Urinary bladder (tissue), 4 donors: ENCODE measurements around the gene MTUS2. TPM values are rescaled to one million over a fixed set of nuclear protein-coding genes. Genes with fewer than 3 reads are reported as not detected.
A peak's percentile ranks its signal among the peaks of the same experiment; 100 is the strongest.

Source experiments
- DNase-seq: peaks from one replicate; pipeline ENCODE4 v3.0.0-alpha.2; 2015; ENCODE audit errors: extremely low spot score
- H3K27ac ChIP-seq: one replicate; pipeline ENCODE4 v1.5.1; 2013; ENCODE audit warnings: low read depth, mild to moderate bottlenecking, moderate library complexity
- H3K36me3 ChIP-seq: one replicate; pipeline ENCODE4 v1.6.1; 2013; ENCODE audit warnings: mild to moderate bottlenecking, moderate library complexity; ENCODE audit not compliant: insufficient read depth
- H3K4me1 ChIP-seq: one replicate; pipeline ENCODE4 v1.6.1; 2013; ENCODE audit warnings: mild to moderate bottlenecking, moderate library complexity; ENCODE audit not compliant: insufficient read depth
- H3K4me3 ChIP-seq: one replicate; pipeline ENCODE4 v1.5.1; 2013; ENCODE audit warnings: low read depth, low read length
- WGBS: extraction: QIAGEN DNeasy Blood & Tissue Kit; methylation state at CpG from one replicate; pipeline ENCODE4 v1.1.7; 2013; 5-methylcytosine and 5-hydroxymethylcytosine counted together
- polyA plus RNA-seq: library from polyadenylated mRNA; stranded (reverse); fragments of 200-250 nt; gene quantifications from one replicate; pipeline ENCODE4 v1.2.3, GENCODE V29; 2013
- total RNA-seq: library from RNA; depleted of rRNA; stranded (reverse); fragments of >200 nt; gene quantifications from one replicate; pipeline ENCODE4 v1.2.3, GENCODE V29; 2014
- donor health status: healthy with polysubstance abuse.
- donor health status: healthy.

The MTUS2 gene
- total and polyA plus RNA-seq, 2 donors: 0.25 to 1.4 TPM

GRCh38 chr13:29411481-29411880 is 591.3 kb downstream of the MTUS2 start:
- no peak overlapping the region for H3K27ac ChIP-seq
- WGBS: 62% methylated on average over 2 of the region's 2 CpGs

DNA sequence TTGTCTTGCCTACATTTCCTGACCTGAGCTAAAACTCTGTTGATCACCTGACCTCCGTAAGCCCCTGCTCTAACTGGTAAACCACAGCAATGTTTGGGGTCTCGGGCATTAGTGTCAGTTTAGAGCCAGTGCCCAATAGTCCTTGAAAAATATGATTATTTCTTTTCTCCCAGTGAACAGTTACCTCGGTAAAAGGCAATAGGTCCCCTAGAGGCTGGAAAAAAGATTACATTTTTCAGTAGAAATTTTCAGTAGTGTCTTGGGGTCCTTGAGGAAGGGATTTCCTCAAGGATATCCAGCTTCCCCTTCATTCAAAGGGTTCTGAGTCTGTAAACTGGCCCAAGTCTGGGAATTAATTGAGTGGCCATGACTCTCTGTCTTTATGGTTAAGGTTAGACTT is 597.9 kb downstream of the MTUS2 start:
- WGBS: 71% methylated on average over 3 of the region's 3 CpGs
- no peaks in the 10 kb centered on the region for H3K36me3 ChIP-seq
- no peak for DNase-seq
- H3K4me3 ChIP-seq: no peak overlapping the region
- no peaks in the 10 kb centered on the region for H3K4me1 ChIP-seq
- no peak overlapping the region for H3K27ac ChIP-seq

More at GRCh38 chr13:29411481-29411880, 591.3 kb downstream of the MTUS2 start:
- no peak for DNase-seq
- Histone ChIP-seq H3K4me3 (no peak overlapping the region), H3K36me3 (no peaks in the 10 kb centered on the region), H3K4me1 (no peaks in the 10 kb centered on the region)

- Histone ChIP-seq H3K36me3 (no peaks in the 10 kb centered on the region), H3K4me3 (no peak overlapping the region), H3K27ac (no peak overlapping the region), H3K4me1 (no peaks in the 10 kb centered on the region)
- no peak for DNase-seq
- WGBS: 61% methylated on average over 3 of the region's 3 CpGs
Measured at GRCh38 chr13:29421118-29421517, 601.0 kb downstream of the MTUS2 start.

- WGBS: 73% methylated on average over 5 of the region's 5 CpGs
- Histone ChIP-seq H3K27ac (no peak overlapping the region), H3K4me3 (no peak overlapping the region), H3K36me3 (no peaks in the 10 kb centered on the region), H3K4me1 (no peaks in the 10 kb centered on the region)
- DNase-seq: no peak
Measured at GRCh38 chr13:29422015-29422414, 601.9 kb downstream of the MTUS2 start.

DNA sequence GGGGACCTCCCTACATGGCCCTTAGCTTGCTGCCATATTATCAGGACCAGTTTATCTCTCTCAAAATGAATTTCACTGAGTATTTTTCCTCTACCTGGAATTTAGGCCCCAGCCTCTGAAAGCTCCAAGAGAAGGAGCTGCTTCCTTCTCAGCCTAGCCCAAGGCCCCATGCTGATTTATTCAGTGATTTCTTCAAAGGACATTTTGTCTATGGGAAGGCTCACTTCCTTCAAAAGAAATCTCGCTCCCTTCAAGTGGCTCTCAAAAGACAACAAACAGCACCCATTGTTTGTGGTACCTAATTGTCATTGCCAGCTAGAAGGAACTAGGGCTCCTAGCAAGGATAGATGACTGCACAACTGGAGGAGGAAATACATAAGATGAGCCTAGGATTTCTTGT is 602.9 kb downstream of the MTUS2 start:
- Histone ChIP-seq H3K27ac (no peak overlapping the region), H3K36me3 (no peaks in the 10 kb centered on the region), H3K4me1 (no peaks in the 10 kb centered on the region), H3K4me3 (no peak overlapping the region)
- no peak for DNase-seq
- 91% methylated on average over 1 of the region's 1 CpG for WGBS

DNA sequence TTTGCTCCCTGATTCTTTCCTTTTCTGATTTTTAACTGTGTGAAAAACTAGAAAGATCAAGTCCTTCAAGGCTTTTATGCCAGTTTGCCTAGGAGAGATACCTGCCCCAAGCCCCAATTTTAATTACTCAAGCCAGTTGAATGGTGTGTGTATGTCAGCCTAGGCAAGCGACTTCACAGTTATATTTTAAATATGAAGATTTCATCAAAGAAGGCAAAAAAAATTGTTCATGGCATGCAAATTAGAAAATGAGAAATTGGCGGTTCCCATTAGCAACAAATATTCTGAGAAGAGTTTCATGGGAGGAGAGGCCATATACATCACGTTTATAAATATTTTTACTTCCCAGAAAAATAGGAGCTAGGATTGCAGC is 607.8 kb downstream of the MTUS2 start:
- peak overlapping the region; percentile 2 for H3K4me3 ChIP-seq
- no peaks in the 10 kb centered on the region for H3K4me1 ChIP-seq
- H3K27ac ChIP-seq: no peak overlapping the region
- H3K36me3 ChIP-seq: no peaks in the 10 kb centered on the region
- 16% methylated on average over 3 of the region's 3 CpGs for WGBS
- no peak for DNase-seq

- Histone ChIP-seq H3K4me3 (peak overlapping the region; percentile 2), H3K27ac (no peak overlapping the region), H3K36me3 (no peaks in the 10 kb centered on the region), H3K4me1 (no peaks in the 10 kb centered on the region)
- no peak for DNase-seq
- WGBS: 2% methylated on average over 34 of the region's 34 CpGs
Measured at GRCh38 chr13:29428310-29429181, 608.4 kb downstream of the MTUS2 start.

- no peaks in the 10 kb centered on the region for H3K4me1 ChIP-seq
- no peaks in the 10 kb centered on the region for H3K36me3 ChIP-seq
- no peak overlapping the region for H3K4me3 ChIP-seq
- no peak overlapping the region for H3K27ac ChIP-seq
- WGBS: 78% methylated on average over 2 of the region's 2 CpGs
- DNase-seq: no peak
Measured at GRCh38 chr13:29429286-29429900, 609.3 kb downstream of the MTUS2 start.

- no peak overlapping the region for H3K27ac ChIP-seq
- H3K4me3 ChIP-seq: no peak overlapping the region
- no peaks in the 10 kb centered on the region for H3K36me3 ChIP-seq
- no peak for DNase-seq
- H3K4me1 ChIP-seq: no peaks in the 10 kb centered on the region
- 67% methylated on average over 8 of the region's 8 CpGs for WGBS
Measured at GRCh38 chr13:29434217-29434945, 614.2 kb downstream of the MTUS2 start.

DNA sequence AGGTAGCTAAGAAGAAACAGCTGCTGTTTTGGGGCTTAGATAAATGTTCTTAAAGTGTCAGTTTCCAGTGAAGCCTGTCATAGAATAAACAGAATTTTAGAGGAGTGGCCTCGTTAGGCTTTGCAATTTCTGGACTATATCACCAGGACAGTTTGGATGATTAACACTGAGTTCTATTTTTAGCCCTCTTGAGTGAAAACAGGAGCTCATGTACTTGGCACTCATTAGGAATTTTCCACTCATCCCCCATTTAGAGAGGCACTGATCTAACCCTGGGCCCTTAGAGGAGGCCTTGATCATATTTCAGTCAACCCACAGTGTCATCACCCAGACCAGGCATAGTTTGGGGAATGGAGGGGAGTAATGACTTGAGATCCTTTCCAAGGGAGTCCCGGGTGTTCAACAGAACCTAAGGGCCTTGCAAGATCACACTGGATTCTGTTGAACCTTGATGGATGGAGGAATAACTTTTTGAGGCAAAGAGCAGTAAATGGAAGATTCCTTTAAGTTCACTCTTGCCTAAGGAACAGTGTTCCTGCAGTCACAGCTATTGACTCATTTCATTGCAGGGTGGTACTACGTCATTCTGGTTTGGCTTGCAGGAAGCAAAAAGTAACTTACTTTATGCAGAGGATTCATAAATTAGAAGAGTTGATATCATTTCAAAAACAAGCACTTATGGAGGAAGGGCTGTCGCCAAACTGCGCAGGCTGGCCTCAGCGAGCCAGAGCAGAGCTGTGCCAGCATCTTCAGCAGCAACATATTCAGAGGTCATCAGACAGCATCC is 615.2 kb downstream of the MTUS2 start:
- H3K36me3 ChIP-seq: no peaks in the 10 kb centered on the region
- no peak overlapping the region for H3K27ac ChIP-seq
- H3K4me1 ChIP-seq: no peaks in the 10 kb centered on the region
- peak; percentile 47 for DNase-seq
- no peak overlapping the region for H3K4me3 ChIP-seq
- 36% methylated on average over 6 of the region's 6 CpGs for WGBS

DNA sequence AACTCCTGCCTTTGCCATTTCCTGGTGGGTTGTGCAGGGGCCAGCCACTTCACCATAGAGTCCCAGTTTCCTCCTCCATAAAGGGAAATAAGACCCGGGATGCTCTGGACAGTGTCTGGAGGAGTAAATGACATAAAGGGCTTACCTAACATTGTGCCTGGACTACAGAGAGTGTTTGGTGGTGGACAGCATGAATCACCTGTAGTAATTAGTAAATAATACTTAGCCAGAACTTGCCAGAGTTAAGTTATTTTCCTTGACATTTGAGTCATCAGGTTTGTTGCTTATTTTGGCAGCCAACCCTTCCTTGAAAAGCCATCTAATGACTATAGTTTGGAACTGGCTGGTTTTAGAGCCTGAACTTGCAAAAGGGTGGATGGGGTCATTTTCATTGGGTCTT is 616.2 kb downstream of the MTUS2 start:
- no peak for DNase-seq
- Histone ChIP-seq H3K4me1 (no peaks in the 10 kb centered on the region), H3K36me3 (no peaks in the 10 kb centered on the region), H3K4me3 (no peak overlapping the region), H3K27ac (no peak overlapping the region)
- 80% methylated on average over 1 of the region's 1 CpG for WGBS

- Histone ChIP-seq H3K4me1 (no peaks in the 10 kb centered on the region), H3K36me3 (no peaks in the 10 kb centered on the region), H3K27ac (no peak overlapping the region), H3K4me3 (no peak overlapping the region)
- no peak for DNase-seq
- 79% methylated on average over 3 of the region's 3 CpGs for WGBS
Measured at GRCh38 chr13:29436721-29437280, 616.7 kb downstream of the MTUS2 start.

GRCh38 chr13:29438769-29439168 is 618.6 kb downstream of the MTUS2 start:
- Histone ChIP-seq H3K27ac (no peak overlapping the region), H3K4me1 (no peaks in the 10 kb centered on the region), H3K36me3 (no peaks in the 10 kb centered on the region), H3K4me3 (no peak overlapping the region)
- no peak for DNase-seq
- 65% methylated on average over 8 of the region's 8 CpGs for WGBS
